H1 (cell line): ENCODE results near the gene ATAT1. TPM values are rescaled to one million over a fixed set of nuclear protein-coding genes. Genes with fewer than 3 reads are reported as not detected.
A peak's percentile ranks its signal among the peaks of the same experiment; 100 is the strongest.

Experiments used
- CTCF ChIA-PET: fragments of 300-600 bp; sonication (Branson Sonifier 250); formaldehyde crosslinking; loops from one replicate; lab custom pipeline; 2021; ENCODE audit not compliant: partially characterized antibody; lab: Charles Lee
- POLR2A ChIA-PET: fragments of 300-600 bp; sonication (Branson Sonifier 250); formaldehyde crosslinking; loops from one replicate; lab custom pipeline; 2021; ENCODE audit warnings: inconsistent platforms; ENCODE audit not compliant: partially characterized antibody; lab: Charles Lee
- DNase-seq, 2 experiments: peaks; one replicate each; pipeline versions ENCODE4 v3.0.0 to v3.0.0-alpha.2; 2010 to 2022; ENCODE audit warnings: low spot score in 2 of 2, low read depth in 1 of 2, mixed read lengths in 1 of 2
- FAIRE-seq: peaks from 2 replicates; lab custom pipeline; 2011; peaks lifted over from hg19 to GRCh38; lab: Jason Lieb, UNC
- H2AFZ ChIP-seq: 2 replicates; pipeline ENCODE4 v1.8.1; 2012; ENCODE audit warnings: low read length, inconsistent platforms
- H2AK5ac ChIP-seq: 2 replicates; pipeline ENCODE4 v1.6.1; 2013; ENCODE audit warnings: low read depth, low read length
- H2BK120ac ChIP-seq: replicated peaks from 2 replicates; pipeline ENCODE3; 2013; ENCODE audit warnings: low read depth, low read length, inconsistent platforms
- H2BK12ac ChIP-seq: 2 replicates; pipeline ENCODE4 v1.6.1; 2013; ENCODE audit warnings: low read depth, low read length
- H2BK15ac ChIP-seq: 2 replicates; pipeline ENCODE4 v1.6.1; 2013; ENCODE audit warnings: low read length
- H2BK20ac ChIP-seq: 2 replicates; pipeline ENCODE4 v1.6.1; 2013; ENCODE audit warnings: low read length
- H2BK5ac ChIP-seq: 2 replicates; pipeline ENCODE4 v1.6.1; 2013; ENCODE audit warnings: low read depth, low read length
- H3K14ac ChIP-seq: 2 replicates; pipeline ENCODE4 v1.6.1; 2013; ENCODE audit warnings: inconsistent platforms; ENCODE audit not compliant: insufficient read length
- H3K18ac ChIP-seq: 2 replicates; pipeline ENCODE4 v1.6.1; 2013; ENCODE audit warnings: low read length; ENCODE audit errors: extremely low read depth
- H3K23ac ChIP-seq: 2 replicates; pipeline ENCODE4 v1.6.1; 2013; ENCODE audit warnings: inconsistent platforms; ENCODE audit not compliant: insufficient read length
- H3K23me2 ChIP-seq: 2 replicates; pipeline ENCODE4 v1.6.1; 2013; ENCODE audit warnings: low read depth, low read length
- H3K27ac ChIP-seq: 2 replicates; pipeline ENCODE4 v1.6.1; 2011; ENCODE audit warnings: low read depth, low read length, inconsistent platforms
- H3K27me3 ChIP-seq, 4 experiments: replicated peaks in 1 of 4; 1 replicate in 1 of 4; 2 replicates in 3 of 4; pipeline versions ENCODE4 v1.6.1 to v1.8.1; 2011 to 2013; ENCODE audit warnings: low read length in 3 of 4, mild to moderate bottlenecking in 3 of 4, inconsistent platforms in 2 of 4, mixed read lengths in 2 of 4, moderate library complexity in 1 of 4; ENCODE audit not compliant: control insufficient read depth in 3 of 4, insufficient read depth in 3 of 4; ENCODE audit errors: extremely low read depth in 1 of 4
- H3K36me3 ChIP-seq, 4 experiments: 2 replicates each; pipeline versions ENCODE4 v1.6.1 to v1.8.1; 2011 to 2013; ENCODE audit warnings: mild to moderate bottlenecking in 4 of 4, low read length in 3 of 4, moderate library complexity in 2 of 4, control low read depth in 1 of 4, inconsistent platforms in 1 of 4; ENCODE audit not compliant: insufficient read depth in 4 of 4, control insufficient read depth in 2 of 4
- H3K4ac ChIP-seq: replicated peaks from 2 replicates; pipeline ENCODE3; 2013; ENCODE audit warnings: low read length, low read depth, mixed read lengths, inconsistent platforms; ENCODE audit not compliant: insufficient read length
- H3K4me1 ChIP-seq, 4 experiments: replicated peaks in 1 of 4; 1 replicate in 1 of 4; 2 replicates in 3 of 4; pipeline versions ENCODE4 v1.6.1 to v1.8.1; 2011 to 2013; ENCODE audit warnings: low read length in 3 of 4, inconsistent platforms in 2 of 4, mixed read lengths in 1 of 4; ENCODE audit not compliant: insufficient read depth in 4 of 4, control insufficient read depth in 3 of 4
- H3K4me2 ChIP-seq, 2 experiments: 2 replicates each; pipeline versions ENCODE4 v1.6.1 to v1.8.1; 2011 to 2013; ENCODE audit warnings: low read depth in 2 of 2, low read length in 2 of 2, control low read depth in 1 of 2, inconsistent platforms in 1 of 2, mild to moderate bottlenecking in 1 of 2; ENCODE audit not compliant: insufficient read depth in 1 of 2
- H3K4me3 ChIP-seq, 4 experiments: fragments of 200-600, 300-600 bp in 1 of 4; sonication (generic), shearing (Covaris generic), sonication (Bioruptor Twin) in 1 of 4; 2 replicates each; pipeline versions ENCODE4 v1.5.1 to v1.8.1; 2011 to 2016; ENCODE audit warnings: low read length in 4 of 4, low read depth in 3 of 4, control low read depth in 2 of 4, inconsistent platforms in 2 of 4, mild to moderate bottlenecking in 2 of 4, mixed read lengths in 1 of 4, moderate library complexity in 1 of 4; ENCODE audit not compliant: insufficient read depth in 2 of 4; ENCODE audit errors: extremely low read depth in 1 of 4
- H3K56ac ChIP-seq: replicated peaks from 2 replicates; pipeline ENCODE3; 2013; ENCODE audit warnings: low read depth, mild to moderate bottlenecking, mixed read lengths, low read length, inconsistent platforms; ENCODE audit not compliant: insufficient read length
- H3K79me1 ChIP-seq: 2 replicates; pipeline ENCODE4 v1.6.1; 2013; ENCODE audit warnings: low read depth, low read length, control low read depth
- H3K79me2 ChIP-seq, 2 experiments: 2 replicates each; pipeline versions ENCODE4 v1.6.1 to v1.8.1; 2012 to 2013; ENCODE audit warnings: low read length in 2 of 2, mild to moderate bottlenecking in 2 of 2, inconsistent platforms in 1 of 2; ENCODE audit not compliant: insufficient read depth in 2 of 2, control insufficient read depth in 1 of 2
- H3K9ac ChIP-seq, 4 experiments: replicated peaks in 1 of 4; 1 replicate in 1 of 4; 2 replicates in 3 of 4; pipeline versions ENCODE4 v1.6.1 to v1.8.1; 2011 to 2013; ENCODE audit warnings: low read depth in 3 of 4, low read length in 3 of 4, control low read depth in 2 of 4, mild to moderate bottlenecking in 2 of 4, moderate library complexity in 2 of 4, inconsistent platforms in 1 of 4; ENCODE audit errors: extremely low read depth in 1 of 4
- H3K9me3 ChIP-seq, 2 experiments: 2 replicates each; pipeline versions ENCODE4 v1.6.1 to v1.8.1; 2012 to 2013; ENCODE audit warnings: mild to moderate bottlenecking in 2 of 2, moderate library complexity in 2 of 2, control low read depth in 1 of 2, inconsistent platforms in 1 of 2, low read depth in 1 of 2, low read length in 1 of 2, mixed read lengths in 1 of 2; ENCODE audit not compliant: insufficient read depth in 2 of 2
- H4K20me1 ChIP-seq, 2 experiments: replicated peaks in 1 of 2; 2 replicates each; pipeline versions ENCODE3 to v1.8.1; 2011 to 2013; ENCODE audit warnings: inconsistent platforms in 2 of 2, low read length in 2 of 2, mild to moderate bottlenecking in 1 of 2; ENCODE audit not compliant: insufficient read depth in 2 of 2, control insufficient read depth in 1 of 2
- H4K5ac ChIP-seq: 2 replicates; pipeline ENCODE4 v1.6.1; 2013; ENCODE audit warnings: low read length, low read depth, mixed read lengths, inconsistent platforms; ENCODE audit not compliant: insufficient read length
- H4K8ac ChIP-seq: 2 replicates; pipeline ENCODE4 v1.8.0; 2013; ENCODE audit warnings: mild to moderate bottlenecking, moderate library complexity, low read length, inconsistent platforms; ENCODE audit not compliant: insufficient read depth; ENCODE audit errors: extremely low read depth
- H4K91ac ChIP-seq: replicated peaks from 2 replicates; pipeline ENCODE3; 2013; ENCODE audit warnings: low read length, mixed read lengths, inconsistent platforms; ENCODE audit not compliant: insufficient read length
- SAP30 ChIP-seq: fragments of 300-600 bp; sonication (generic); IDR thresholded peaks from 2 replicates; pipeline ENCODE4 v1.7.1; 2012; ENCODE audit warnings: low read length, moderate library complexity, mild to moderate bottlenecking, inconsistent platforms; ENCODE audit not compliant: insufficient read depth, insufficient replicate concordance
- WGBS, 2 experiments: shearing (Covaris generic) in 1 of 2; methylation state at CpG; one replicate each; pipeline versions ENCODE4 v1.1.6 to v1.1.7; 2013 to 2015; ENCODE audit warnings: low lambda C conversion rate in 2 of 2, mixed read lengths in 2 of 2, inconsistent platforms in 1 of 2, low coverage in 1 of 2, missing lambda C conversion rate in 1 of 2; ENCODE audit not compliant: insufficient replicate concordance in 2 of 2, insufficient coverage in 1 of 2, insufficient read length in 1 of 2; ENCODE audit errors: extremely low coverage in 1 of 2, missing lambda C conversion rate in 1 of 2; 5-methylcytosine and 5-hydroxymethylcytosine counted together
- polyA plus RNA-seq, 7 experiments: library from polyadenylated mRNA; depleted of rRNA in 3 of 7; stranded (reverse) in 5 of 7; unstranded in 2 of 7; fragments of >200 nt in 5 of 7; fragments of 200-250 nt in 2 of 7; gene quantifications; 1 replicate in 5 of 7; 2 replicates in 1 of 7; 4 replicates in 1 of 7; pipeline versions ENCODE4 v1.2.1 to v1.2.3, GENCODE V29; 2011 to 2013; ENCODE audit warnings: missing spikeins in 2 of 7, mixed read lengths in 2 of 7
- total RNA-seq: library from RNA; stranded (reverse); fragmentation: NEBNext Ultra II Directional; extraction: Animal tissue kit (Norgen Biotek cat#: 25700); gene quantifications from 2 replicates; pipeline ENCODE4 v1.2.1, GENCODE V29; 2021
- TF ChIP-seq, protein P1 (sequence below), 3 experiments: IDR thresholded peaks; 1 replicate in 2 of 3; 2 replicates in 1 of 3; pipeline versions ENCODE4 v1.5.1 to v1.6.1; 2011; ENCODE audit warnings: low read length in 3 of 3, mild to moderate bottlenecking in 3 of 3, inconsistent platforms in 2 of 3, low read depth in 1 of 3, moderate library complexity in 1 of 3; ENCODE audit not compliant: insufficient read depth in 1 of 3; ENCODE audit errors: control extremely low read depth in 1 of 3

The ATAT1 gene
- total and polyA plus RNA-seq, 2 of the 8 experiments (the other 6 are each of a cell fraction or from before 2014, with no cell fraction given): 14.4 to 14.6 TPM

DNA sequence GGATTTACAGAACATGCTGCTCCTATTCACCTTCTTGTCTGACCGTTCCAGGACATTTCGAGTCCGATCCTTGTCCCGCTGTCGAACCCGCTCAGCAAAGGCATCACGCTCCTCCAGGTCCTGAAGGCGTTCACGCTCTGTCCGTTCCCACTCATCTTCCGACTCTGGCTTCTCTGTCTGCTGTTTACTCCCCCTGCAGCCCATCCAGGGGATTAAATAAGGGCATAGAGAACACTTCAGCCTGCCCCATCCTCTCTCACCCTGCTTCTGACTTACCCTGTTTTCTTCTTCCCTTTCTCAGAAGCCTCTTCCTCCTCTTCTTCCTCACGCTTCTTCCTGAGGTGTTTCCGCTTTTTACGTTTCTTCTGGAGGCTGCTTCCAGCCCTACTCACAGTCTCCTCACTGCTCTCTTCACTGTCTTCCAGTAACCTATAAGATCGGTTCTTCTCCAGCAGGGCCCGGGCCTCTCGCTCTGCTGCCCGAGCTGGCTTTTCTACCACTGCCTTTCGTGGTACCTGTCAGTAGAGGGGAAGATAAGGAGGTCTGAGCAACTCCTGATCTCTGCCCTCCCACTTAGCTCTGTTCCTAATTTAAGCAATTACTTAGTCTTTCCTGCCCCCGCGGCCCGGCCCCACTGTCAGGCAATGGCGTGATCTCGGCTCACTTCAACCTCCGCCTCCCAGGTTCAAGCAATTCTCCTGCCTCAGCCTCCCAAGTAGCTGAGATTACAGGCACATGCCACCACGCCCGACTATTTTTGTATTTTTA lies 44.3 kb downstream of the ATAT1 start:
- CTCF ChIA-PET: interaction anchor here (1.8 to 3.0 kb wide), 4 partner anchors 12 to 52 kb away, joined by 8 to 12 read pairs (median 10); no protein-coding TSS in a partner anchor
- 93% methylated on average over 27 of the region's 27 CpGs; no CpG with 5 or more reads in 1 of the 2 experiments for WGBS, 2 experiments

More for the DNA sequence above, 44.3 kb downstream of the ATAT1 start:
- H3K9ac ChIP-seq: no peak overlapping the region
- no peak overlapping the region; a peak in 1 of 4 replicates for H3K4me2 ChIP-seq
- no peaks in the 10 kb centered on the region; a peak in 1 of 7 replicates for H3K4me1 ChIP-seq
- no peak overlapping the region for H3K18ac ChIP-seq
- H3K4ac ChIP-seq: no peak overlapping the region
- no peak overlapping the region for H4K91ac ChIP-seq
- FAIRE-seq: no peak
- no peak overlapping the region for H2AK5ac ChIP-seq
- no peak overlapping the region for H2BK15ac ChIP-seq
- no peak overlapping the region for H2BK20ac ChIP-seq
- H2AFZ ChIP-seq: no peak overlapping the region
- no peak overlapping the region for H2BK5ac ChIP-seq
- no peak overlapping the region for H3K23ac ChIP-seq
- no peak overlapping the region for H2BK120ac ChIP-seq
- H3K36me3 ChIP-seq: peaks cover 4 to 12% (median 8%) of the 10 kb centered on the region in 4 experiments; a peak in 5 of 8 replicates
- no peaks in the 10 kb centered on the region for H3K27me3 ChIP-seq
- no peak overlapping the region for H2BK12ac ChIP-seq
- H3K4me3 ChIP-seq: no peak overlapping the region
- no peak for DNase-seq
- no peak overlapping the region for H4K5ac ChIP-seq
- H3K14ac ChIP-seq: no peak overlapping the region
- peaks cover 0 to 4% of the 10 kb centered on the region in 2 experiments; a peak in 2 of 4 replicates for H3K79me2 ChIP-seq
- no peak overlapping the region for H4K8ac ChIP-seq
- peaks cover 6% of the 10 kb centered on the region for H3K23me2 ChIP-seq
- POLR2A ChIA-PET: interaction anchor here (0.6 to 18.7 kb wide), 7 partner anchors 11 to 132 kb away, joined by 3 to 388 read pairs (median 7); partner anchors contain the start of genes MDC1, MRPS18B, PPP1R10 and TUBB
- no peaks in the 10 kb centered on the region for H3K9me3 ChIP-seq
- H3K79me1 ChIP-seq: no peaks in the 10 kb centered on the region
- no peak overlapping the region for H3K56ac ChIP-seq
- TF ChIP-seq, protein P1, sequence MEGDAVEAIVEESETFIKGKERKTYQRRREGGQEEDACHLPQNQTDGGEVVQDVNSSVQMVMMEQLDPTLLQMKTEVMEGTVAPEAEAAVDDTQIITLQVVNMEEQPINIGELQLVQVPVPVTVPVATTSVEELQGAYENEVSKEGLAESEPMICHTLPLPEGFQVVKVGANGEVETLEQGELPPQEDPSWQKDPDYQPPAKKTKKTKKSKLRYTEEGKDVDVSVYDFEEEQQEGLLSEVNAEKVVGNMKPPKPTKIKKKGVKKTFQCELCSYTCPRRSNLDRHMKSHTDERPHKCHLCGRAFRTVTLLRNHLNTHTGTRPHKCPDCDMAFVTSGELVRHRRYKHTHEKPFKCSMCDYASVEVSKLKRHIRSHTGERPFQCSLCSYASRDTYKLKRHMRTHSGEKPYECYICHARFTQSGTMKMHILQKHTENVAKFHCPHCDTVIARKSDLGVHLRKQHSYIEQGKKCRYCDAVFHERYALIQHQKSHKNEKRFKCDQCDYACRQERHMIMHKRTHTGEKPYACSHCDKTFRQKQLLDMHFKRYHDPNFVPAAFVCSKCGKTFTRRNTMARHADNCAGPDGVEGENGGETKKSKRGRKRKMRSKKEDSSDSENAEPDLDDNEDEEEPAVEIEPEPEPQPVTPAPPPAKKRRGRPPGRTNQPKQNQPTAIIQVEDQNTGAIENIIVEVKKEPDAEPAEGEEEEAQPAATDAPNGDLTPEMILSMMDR (IDR thresholded peaks at IDR 0.05; ENCODE audit: control extremely low read depth in 1 of 3, insufficient read depth in 1 of 3, low read depth in 1 of 3, low read length in 3 of 3): peak in 2 of 3 experiments; percentile 13 to 38; a peak in 2 of 4 replicates
- no peak for TF ChIP-seq SAP30
- H4K20me1 ChIP-seq: peaks cover 0 to 2% of the 10 kb centered on the region in 2 experiments
- no peak overlapping the region for H3K27ac ChIP-seq
